NCI-H510A (cell line): ENCODE data around the gene RNF169.
A peak's percentile ranks its signal among the peaks of the same experiment; 100 is the strongest.

Experiments
- DNase-seq: peaks from one replicate; lab custom pipeline; 2025; lab: John Stamatoyannopoulos, UW

The RNF169 gene

DNA sequence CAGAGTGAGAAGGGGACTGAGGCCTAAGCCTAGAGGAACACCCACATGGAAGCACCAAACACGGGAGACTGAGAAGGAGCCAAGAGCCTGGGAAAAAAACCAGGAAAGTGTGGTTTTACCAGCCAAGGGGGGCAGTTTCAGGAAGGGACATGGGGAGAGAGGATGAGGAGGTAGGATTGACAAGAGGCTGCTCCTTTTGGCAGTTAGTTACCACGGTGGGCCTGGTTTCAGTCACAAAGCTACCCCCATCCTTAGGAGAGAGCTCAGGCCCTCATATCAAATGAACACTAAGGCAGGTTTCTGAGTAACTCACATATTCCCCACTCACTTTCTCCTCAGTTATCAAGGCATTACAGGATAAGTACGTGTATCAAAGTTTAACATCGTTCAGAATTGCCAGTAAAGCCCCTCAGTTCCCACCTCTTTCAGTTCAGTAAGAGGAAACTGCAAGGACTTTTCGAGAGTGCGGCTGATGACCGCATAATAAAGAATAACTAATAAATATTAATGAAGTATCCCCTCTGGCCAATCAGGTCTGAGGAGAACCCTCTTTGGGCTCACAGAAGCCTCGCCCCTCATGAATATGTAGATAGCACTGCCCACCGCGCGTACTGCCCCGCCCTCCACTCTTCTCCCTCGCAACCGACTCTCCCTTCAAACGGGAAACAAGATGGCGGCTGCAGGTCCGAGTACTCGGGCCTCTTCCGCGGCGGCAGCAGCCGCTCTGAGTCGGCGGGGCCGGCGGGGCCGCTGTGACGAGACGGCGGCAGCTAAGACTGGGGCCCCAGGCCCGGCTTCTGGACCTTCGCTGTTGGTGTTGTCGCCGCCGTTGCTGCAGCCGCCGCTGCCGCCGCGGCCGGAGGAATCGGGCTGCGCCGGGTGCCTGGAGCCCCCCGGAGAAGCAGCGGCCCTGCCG, at the start of gene RNF169:
Gene RNF169, plus strand, starts transcription at position 639 of the 916 bp plus-strand sequence. Its CDS starts 32 bp downstream, at position 671.
- peak; percentile 96 for DNase-seq

GRCh38 chr11:74699615-74700396, 48.8 kb upstream of the RNF169 start:
- no peak for DNase-seq

DNA sequence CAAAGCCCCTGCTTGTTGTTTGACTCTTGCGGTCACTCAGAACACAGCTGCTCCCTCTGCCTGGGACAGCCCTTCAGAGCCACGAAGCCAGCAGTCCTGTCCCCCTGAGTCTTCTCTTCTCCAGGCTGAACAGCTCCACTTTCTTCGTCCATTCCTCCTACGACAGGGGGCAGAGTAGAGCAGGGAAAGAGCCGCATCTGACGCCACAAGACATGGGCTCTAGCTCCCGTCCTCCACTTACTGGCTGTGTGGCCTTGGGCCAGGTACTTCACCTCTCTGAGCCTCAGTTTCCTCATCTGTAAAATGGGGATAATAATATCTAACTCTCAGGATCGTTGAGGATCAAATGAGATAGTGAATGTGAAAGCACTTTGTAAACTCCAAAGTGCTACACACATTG, 47.3 kb upstream of the RNF169 start:
- DNase-seq = no peak

DNA sequence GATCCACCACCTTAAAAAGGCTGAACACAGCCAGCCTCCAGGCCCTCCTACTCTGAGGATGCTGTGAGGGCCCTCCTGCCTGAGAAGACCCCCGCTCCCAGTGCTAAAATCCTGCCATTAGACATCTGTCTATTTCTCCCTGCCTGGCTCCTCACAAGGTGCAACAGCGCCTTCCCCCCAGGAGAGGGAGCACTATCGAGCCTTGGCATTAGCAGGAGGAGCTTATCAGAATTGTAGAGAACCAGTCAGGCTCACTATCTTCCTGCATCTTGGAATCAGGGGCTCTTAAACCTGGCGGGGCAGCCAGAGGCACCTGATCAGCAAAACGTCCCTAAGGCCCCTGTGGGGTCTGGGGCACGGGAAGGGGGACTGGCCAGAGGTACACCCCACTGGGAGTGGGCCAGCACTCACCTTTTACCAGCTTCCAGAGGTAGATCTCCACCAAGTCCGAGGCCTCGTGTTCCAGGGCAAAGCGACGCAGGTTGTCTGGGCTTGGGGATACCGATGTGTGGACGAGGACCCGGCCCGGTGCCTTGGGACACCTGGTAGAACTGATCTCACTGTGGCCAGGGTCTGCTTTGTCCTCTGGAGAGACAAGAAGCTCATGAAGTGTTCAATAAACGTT, 46.2 kb upstream of the RNF169 start:
- no peak for DNase-seq

- no peak for DNase-seq
These were observed 45.4 kb upstream of the RNF169 start for GRCh38 chr11:74703211-74703610.

DNA sequence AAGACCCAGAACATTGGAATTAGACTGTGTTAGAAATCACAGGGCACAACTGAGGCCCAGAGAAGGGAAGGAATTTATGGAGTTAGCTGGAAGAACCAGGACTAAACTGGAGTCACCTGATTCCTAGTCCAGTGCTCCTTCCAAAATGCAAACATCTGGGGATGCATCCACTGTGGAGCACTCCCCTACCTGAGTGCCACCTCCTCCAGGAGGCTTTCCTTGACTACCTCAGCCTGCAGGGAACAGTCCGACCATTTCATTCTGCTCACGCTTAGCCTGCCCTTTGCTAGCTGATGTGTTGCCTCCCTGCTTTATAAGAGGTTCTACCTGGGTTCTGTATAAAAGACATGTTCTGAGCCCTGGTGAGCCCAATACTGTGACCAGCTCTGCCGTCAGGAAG, 41.5 kb upstream of the RNF169 start:
- DNase-seq = no peak

DNA sequence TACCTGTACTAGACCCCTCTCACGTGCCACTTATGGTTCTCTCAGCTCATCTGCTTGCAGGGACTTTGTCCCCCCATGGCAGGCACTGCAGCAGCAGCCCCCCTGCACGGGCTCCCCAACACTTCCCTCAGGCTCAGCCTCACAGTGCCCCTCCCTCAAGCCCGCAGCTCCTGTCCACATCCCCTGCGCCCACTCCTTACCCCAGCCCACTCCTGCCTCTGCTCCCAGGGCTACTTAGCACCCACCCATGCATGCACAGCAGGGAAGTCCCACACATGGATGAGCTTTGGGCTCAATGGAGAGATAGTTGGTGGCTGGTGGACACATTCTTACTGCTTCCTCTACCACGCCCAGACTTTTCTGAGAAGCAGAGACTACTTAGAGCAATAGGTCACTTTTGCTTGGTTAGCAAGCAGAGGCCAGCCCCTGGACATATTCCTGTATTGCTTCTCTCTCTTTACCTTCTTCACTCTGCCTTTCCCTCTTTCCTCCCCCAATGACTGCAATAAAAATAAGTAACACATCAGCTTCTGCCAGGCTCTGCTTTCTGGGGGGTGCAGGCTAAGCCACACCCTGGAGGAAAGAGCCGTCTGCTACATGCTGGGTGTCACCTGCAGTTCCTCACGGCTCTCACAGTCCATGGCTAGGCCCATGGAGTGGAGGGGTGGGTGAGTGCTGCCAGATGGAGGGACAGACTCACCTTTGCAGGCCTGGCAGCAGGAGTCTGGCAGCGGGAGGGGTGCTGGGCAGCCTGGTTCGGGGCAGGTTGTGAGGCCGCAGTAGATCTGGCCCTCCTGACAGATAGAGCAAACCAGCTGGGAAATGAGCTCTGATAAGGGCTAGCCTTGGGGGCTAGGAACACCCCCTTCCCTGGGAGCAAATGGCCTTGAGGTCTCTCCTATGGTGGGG, 40.8 kb upstream of the RNF169 start:
- no peak for DNase-seq

DNA sequence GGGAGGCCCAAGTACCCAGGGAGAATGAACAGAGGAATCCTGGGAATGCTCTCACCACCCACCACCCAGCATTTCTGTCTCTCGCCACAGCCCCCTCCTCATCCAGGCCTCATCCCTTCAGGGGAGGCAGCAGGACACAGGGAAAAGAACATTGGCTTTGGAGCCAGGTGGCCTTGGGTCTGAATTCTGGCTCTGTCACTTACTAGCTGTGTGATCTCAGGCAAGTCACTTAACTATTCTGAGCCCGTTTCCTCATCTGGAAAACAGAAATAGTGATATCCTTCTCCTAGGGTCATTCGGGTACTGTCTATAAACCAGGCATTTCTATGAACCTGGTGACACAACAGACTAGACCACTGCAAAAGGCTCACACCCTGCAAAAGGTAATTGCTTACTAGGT, 39.5 kb upstream of the RNF169 start:
- DNase-seq = no peak

DNA sequence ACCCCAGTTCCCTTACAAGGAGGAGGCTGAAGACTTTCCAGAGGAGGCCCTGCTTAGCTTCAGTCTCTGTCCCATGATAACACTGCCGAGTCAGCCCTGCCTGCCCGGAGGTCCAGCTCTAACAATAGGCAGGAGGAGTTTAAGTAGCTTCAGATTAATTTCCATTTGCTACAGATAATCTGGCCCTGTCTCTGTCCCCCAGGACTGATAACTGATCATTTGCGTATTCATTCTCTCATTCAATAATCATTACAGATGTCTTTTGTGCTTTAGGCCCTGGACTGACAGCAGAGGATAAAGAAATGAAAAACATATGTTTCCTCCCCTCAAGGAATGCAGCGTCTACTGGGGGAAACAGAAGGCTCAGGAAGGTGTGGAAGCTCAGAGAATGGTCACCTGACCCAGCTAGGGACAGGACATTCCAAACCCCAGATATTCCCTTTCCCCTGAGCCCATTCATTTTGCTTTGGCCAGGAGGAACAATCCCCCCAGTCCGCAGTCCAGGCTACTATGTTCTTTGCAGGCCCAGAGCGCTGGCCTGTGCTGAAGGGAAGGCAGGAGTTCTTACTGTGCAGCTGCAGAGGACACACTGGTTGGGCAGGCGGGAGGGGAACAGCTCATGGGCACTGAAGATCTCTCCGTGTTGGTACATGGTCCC, 38.2 kb upstream of the RNF169 start:
- DNase-seq = no peak

GRCh38 chr11:74713686-74714085, 35.0 kb upstream of the RNF169 start:
- no peak for DNase-seq

DNA sequence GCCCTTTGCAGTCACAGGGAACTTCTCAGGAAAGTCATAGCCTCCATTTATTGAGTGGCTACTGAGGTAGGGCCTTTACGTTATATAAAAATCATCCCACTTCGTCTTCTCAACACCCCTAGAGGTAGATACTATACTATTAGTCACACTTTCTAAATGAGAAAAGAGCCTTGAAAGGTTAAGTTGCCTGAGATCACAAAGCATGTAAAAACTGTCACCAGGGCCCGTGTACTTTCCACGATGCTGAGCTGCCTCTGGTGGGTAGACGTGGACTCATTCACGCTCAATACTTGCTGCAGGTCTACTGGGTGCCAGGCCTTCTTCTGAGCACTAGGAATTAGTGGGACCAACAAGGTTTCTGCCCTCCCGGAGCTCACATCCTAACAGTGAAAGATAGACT, 33.7 kb upstream of the RNF169 start:
- no peak for DNase-seq

- no peak for DNase-seq
These were observed 31.3 kb upstream of the RNF169 start for GRCh38 chr11:74717221-74717969.

DNA sequence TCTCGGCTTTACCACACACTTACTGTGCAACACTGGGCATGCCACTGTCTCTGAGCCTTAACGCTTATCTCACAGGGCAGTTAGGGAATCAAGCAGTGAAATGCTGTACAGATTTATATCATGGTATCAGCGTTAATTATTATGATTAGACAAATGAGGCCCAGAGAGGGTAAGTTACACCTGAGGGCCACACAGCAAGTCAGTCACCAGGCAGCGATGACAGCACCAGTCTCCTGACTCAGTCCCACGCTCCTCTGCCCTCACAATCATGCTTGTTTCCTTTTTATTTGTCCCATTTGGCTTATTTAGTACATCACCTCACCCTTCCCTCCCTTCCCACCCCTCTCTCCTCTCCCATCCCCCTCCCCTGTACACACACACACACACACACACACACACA, 29.6 kb upstream of the RNF169 start:
- no peak for DNase-seq

- no peak for DNase-seq
These were observed 27.8 kb upstream of the RNF169 start for GRCh38 chr11:74720596-74721478.

DNA sequence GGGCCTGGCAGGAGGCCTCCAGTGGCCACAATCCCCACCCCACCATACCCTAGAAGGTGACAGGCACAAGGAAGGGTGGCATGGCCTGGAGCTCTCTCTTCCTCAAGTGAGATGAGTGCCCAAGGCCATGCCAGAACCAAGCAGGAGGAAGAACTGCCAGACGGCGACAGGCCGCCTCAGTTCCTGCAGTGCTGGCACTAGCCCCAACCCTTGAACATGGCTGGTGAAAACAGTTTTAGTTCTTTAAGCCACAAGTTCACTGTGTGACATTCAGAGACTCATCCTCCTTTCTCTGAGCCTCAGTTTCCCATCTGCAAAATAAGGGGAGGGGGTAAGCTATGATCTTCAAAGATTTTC, 27.2 kb upstream of the RNF169 start:
- no peak for DNase-seq

- DNase-seq = no peak
These were observed 25.1 kb upstream of the RNF169 start for GRCh38 chr11:74723511-74723910.

DNA sequence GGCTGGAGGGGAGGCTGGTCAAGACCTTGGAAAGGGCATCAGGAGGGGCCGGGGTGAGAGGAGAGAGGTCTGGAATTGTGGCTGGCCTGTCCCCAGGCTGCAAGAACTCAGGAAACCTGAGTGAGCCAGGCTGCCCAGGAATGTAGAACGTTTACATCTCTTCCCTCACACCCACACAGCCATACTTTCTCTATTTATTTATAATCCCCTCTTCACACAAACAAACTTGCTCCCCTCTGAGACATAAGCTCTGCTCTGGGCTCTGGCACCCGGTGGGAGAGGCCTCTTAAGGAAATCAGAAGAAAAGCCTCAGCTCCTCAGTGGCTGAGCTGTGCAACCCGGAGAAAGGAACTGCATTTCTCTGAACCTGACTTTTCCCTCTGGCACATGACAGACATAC, 22.9 kb upstream of the RNF169 start:
- no peak for DNase-seq

DNA sequence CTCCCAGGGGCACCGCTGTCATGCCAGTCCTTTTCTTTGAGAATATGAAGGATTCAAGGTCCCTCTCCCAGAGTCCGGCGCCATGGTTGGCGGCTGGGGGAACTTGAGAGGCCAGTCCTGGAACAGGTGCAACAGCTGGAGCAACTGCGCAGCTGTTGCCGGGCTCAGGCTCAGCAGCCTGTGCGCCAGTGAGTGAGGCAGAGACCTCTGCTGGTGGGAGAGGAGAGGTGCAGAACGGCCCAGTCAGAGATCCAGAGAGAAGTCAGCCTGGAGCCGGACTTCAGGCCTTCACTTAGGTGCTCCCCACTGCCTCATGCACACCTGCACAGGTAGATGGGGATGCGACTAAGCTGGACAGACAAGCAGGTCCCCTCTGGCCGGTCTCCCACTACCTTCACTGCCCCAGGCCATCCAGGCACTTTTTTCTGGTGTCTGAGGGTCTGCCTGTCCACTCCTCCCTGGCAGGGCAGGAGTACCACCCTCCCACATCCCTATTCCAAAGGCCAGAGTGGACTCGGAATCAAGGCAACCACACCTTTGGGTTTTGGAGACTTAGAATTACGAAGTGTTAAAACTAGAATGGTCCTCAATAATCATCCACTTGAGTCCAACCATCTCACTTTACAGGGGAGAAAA, 22.0 kb upstream of the RNF169 start:
- DNase-seq = peak; percentile 78

GRCh38 chr11:74729397-74729796, 19.3 kb upstream of the RNF169 start:
- no peak for DNase-seq
